EL (cell line): ENCODE results near the gene RNF19B.

Experiments
- DNase-seq: peaks from one replicate; pipeline ENCODE4 v3.0.0-alpha.2; 2016

RNF19B gene

DNA sequence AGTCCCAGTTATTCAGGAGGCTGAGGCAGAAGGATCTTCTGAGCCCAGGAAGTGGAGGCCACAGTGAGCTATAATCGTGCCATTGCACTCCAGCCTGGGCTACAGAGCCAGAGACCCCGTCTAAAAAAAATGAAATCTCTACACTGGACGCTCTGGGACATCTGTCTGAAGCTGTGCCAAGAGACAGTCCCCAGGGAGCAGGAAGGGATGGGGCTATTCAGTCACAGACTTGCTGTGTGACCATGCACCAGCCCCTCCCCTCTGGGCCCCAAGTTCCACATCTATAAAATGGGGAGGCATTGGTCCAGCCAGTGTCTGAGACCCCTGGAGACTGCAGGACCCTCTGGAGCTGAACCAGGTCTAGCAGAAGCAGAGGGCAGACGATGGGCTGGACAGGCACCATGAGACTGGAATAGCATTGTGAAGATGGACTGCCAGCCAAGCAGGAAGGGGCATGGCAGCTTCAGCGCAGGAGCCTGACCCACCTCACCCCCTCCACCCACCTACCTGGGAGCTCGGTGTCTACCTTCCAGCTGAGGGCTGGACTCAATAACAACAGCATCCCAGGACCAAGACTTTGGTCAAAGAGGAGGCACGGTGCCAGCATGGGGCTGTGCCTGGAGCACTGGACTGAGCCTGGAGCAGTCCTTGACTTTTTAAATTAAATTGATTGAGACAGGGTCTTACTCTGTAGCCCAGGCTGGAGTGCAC lies 64.9 kb downstream of the RNF19B start:
- no peak for DNase-seq

DNA sequence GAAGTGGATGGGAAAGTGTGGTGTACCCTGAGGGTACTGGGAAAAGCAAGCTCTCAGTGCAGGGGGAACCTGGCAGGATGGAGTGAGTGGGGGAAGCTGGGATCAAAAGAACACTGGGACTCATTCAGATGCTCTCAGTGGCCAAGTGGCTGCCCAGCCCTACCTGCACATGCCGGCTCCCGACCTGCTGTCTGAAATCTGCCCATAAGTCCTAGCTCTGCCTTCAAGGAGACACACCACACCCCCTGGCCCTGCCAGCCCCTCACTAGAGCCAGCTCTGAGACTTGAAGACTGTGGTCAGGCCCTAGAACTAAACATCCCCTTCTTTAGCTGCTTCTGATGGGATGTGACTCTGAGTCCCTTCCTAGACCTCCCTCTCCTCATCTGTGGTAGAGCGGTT lies 65.7 kb downstream of the RNF19B start:
- DNase-seq = no peak

- DNase-seq = no peak
Observed at GRCh38 chr1:32898056-32898455, 66.6 kb downstream of the RNF19B start.

DNA sequence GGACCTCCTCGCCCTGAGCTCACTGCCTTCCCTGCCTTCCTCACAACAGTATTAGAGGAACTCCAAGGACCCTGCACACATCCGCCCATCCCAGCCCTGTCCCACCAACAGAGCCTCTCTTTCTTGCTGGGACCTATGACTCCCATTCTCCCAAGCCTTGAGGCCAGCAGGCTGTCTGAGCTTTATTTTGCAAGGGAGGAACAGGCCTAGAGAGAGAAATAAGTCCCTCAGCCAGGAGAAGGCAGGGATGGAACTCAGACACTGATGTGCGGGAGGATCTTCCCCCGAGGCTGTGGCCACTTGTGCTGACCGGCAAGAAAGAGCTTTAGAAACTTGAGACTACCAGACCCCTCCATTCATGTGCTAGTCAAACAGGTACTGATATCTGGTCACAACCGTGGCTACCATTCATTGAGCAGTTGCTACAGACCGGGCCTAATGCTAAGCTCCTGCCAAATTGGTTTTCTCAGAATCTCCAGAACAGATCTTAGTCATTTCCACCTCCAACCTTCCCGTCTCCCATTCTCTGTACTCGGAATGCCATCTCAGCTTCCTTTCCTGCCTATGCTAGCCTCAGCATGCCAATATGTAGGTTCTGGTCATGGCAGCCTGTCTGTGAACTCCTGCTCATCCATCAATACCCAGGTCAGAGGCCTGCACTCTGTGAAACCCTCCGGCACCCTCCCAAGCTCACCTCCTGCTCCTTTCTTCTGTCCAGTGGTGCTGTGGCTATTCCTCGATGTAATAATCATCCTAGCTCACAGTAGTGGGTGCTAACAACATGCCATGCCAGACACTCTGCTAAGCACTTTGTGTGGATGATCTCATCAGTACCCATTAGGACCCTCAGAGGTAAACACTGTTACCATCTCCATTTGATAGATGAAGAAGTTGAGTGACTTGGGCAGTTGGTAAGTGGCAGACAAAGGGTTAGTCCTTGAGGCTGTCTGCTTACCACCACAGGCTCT lies 67.2 kb downstream of the RNF19B start:
- DNase-seq = no peak

DNA sequence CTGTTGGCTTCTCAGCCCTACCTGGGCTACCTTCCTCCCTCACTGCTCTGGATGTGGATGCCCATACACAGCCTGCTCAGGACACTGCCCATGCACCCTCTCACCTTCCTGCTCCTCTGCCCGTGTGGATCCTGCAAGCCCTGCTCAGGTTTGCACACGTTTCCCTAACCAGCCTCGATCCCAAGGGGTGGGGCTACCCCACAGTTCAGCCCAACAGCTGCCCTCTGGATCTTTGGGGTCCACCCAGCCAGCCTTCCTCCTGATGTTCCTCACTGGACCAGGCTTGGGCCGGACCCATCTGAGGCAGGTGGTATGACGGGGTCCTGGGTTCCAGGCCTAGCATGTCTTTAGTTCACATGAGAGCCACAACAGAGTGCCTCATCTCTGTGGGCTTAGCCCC lies 68.2 kb downstream of the RNF19B start:
- DNase-seq = no peak

GRCh38 chr1:32895325-32896215 lies 69.0 kb downstream of the RNF19B start:
- DNase-seq = no peak

DNA sequence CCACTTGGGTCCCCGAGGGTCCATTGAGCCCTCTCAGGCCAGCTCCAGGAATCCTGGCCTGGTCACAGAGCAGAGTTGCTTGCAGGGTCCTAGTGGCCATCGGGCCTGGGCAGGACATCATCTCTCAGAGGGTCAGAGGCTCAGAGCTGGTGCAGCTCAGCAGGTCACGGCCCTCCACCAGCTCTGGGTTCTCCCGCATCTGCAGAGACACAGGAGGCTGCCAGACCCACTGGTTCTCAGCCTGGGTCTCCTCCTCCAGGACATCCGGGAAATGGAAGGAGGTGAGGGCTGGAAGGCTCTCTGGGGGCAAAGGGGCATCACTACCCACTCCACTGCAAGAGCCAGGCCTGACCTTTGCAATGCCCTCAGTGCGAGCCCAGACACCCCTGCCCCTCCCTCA lies 69.9 kb downstream of the RNF19B start:
- DNase-seq = no peak

- no peak for DNase-seq
Observed at GRCh38 chr1:32894019-32894600, 70.5 kb downstream of the RNF19B start.

GRCh38 chr1:32893198-32894018 lies 71.2 kb downstream of the RNF19B start:
- DNase-seq = peak; percentile 66

GRCh38 chr1:32892368-32893197 lies 72.0 kb downstream of the RNF19B start:
- DNase-seq = peak; percentile 51

DNA sequence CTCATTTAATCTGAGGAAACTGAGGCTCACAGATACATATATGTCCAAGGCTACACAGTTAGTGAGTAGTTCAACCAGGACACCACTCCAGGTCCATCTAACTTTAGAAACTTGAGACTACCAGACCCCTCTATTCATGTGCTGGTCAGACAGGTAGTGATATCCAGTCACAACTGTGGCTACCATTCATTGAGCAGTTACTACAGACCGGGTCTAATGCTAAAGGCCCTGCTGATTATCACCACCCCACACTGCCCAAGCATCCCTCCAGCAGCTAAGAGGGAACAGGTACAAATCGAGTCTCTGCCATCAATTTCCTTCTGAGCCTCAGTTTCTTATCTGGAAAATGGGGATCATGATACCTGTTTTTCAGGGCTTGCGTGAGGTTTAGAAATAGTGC lies 73.0 kb downstream of the RNF19B start:
- DNase-seq = no peak

GRCh38 chr1:32891241-32891570 lies 73.4 kb downstream of the RNF19B start:
- DNase-seq = no peak

GRCh38 chr1:32890516-32891240 lies 73.9 kb downstream of the RNF19B start:
- DNase-seq = no peak

GRCh38 chr1:32889731-32890278 lies 74.8 kb downstream of the RNF19B start:
- no peak for DNase-seq

- no peak for DNase-seq
Observed at GRCh38 chr1:32888677-32889420, 75.8 kb downstream of the RNF19B start.

DNA sequence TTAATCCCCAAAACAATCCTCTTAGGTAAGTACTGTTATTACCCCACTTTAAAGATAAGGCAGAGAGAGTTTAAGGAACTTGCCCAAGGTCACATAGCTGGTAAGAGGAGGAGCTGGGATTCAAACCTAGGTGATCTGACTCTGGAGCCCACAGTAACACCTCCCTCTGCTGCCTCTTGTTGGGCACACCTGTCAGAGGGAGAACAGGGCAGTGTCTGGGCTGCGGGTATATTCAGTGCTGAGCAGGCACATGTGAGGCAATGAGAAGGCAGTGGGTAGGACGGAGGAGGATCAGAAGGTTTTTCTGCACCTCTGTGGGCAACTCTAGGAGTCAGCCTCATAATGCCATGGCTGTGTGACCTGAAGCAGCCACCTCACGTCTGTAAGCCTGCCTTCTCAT lies 76.5 kb downstream of the RNF19B start:
- DNase-seq = no peak

- no peak for DNase-seq
Observed at GRCh38 chr1:32887623-32888022, 77.0 kb downstream of the RNF19B start.

DNA sequence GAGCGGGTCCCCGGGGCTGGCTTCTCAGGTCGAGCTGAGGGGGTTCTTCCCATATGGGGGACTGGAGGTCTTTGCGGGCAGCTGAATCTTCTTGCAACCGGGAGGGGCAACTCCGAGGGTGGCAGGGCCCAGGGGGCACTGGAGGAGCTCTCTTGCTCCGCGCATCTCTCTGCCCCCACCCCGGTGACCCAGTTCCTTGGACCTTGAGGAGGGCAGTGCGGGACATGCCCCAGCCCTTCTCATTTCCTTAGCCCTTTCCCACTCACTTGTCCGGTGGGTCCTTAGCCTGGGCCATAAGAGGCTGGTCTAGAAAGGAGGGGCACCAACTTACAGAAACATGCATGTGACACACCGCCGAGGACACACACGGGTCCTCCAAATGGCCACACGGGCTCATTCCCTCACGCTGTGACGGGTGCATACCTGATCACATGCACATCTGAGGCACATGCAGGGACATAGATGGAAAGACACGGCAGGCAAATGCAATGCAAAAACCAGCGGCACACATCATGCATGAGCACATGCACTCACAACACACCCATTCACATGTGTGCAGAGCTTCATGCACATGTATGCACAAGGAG lies 77.7 kb downstream of the RNF19B start:
- DNase-seq = no peak
